ENCODE data around the gene FATE1. TPM values are rescaled to one million over a fixed set of nuclear protein-coding genes. Genes with fewer than 3 reads are reported as not detected.

Gene FATE1
- total RNA-seq, 1 donor from 2014 or later: not detected

DNA sequence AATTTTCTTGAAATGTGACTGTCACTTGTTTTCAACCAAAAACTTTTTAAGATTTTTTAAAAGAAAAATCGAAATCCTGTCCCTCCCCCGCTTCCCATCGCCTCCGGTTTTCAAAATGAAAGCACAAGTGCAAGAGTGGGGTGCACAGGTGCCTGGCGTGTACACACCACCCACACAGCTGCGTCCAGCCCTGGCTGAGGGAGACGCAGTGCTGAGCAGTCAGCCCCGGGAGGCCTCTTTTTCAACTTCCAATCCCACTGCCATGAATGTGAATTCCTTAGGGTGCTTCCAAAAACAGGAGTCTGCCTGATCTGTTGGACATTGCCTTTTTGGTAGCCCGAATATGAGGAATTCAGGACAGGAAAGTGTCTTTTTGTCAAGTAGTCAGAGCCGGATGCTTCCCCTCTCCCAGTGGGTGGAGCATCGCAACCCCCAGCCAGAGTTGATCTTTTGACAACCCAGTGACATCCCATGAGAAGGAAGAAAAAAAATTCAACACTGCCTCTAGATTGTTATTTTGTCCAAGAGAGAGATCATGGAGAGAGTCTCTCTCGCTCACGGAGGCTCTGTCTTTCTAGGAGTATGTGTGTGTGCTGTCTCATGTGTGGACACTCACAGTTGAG, 11.7 kb upstream of the FATE1 start:
- DNase-seq (ENCODE audit: low read depth): no peak
- TF ChIP-seq, protein P1, sequence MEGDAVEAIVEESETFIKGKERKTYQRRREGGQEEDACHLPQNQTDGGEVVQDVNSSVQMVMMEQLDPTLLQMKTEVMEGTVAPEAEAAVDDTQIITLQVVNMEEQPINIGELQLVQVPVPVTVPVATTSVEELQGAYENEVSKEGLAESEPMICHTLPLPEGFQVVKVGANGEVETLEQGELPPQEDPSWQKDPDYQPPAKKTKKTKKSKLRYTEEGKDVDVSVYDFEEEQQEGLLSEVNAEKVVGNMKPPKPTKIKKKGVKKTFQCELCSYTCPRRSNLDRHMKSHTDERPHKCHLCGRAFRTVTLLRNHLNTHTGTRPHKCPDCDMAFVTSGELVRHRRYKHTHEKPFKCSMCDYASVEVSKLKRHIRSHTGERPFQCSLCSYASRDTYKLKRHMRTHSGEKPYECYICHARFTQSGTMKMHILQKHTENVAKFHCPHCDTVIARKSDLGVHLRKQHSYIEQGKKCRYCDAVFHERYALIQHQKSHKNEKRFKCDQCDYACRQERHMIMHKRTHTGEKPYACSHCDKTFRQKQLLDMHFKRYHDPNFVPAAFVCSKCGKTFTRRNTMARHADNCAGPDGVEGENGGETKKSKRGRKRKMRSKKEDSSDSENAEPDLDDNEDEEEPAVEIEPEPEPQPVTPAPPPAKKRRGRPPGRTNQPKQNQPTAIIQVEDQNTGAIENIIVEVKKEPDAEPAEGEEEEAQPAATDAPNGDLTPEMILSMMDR (IDR thresholded peaks at IDR 0.05; ENCODE audit: insufficient read depth, low read length, poor library complexity, severe bottlenecking): no peak
- H3K4me3 ChIP-seq (ENCODE audit: low read depth, low read length): no peak overlapping the region
- no peaks in the 10 kb centered on the region for H3K36me3 ChIP-seq (ENCODE audit: control insufficient read depth, insufficient read depth, low read length)
- no peaks in the 10 kb centered on the region for H3K27me3 ChIP-seq (ENCODE audit: control insufficient read depth, insufficient read depth, low read length)

DNA sequence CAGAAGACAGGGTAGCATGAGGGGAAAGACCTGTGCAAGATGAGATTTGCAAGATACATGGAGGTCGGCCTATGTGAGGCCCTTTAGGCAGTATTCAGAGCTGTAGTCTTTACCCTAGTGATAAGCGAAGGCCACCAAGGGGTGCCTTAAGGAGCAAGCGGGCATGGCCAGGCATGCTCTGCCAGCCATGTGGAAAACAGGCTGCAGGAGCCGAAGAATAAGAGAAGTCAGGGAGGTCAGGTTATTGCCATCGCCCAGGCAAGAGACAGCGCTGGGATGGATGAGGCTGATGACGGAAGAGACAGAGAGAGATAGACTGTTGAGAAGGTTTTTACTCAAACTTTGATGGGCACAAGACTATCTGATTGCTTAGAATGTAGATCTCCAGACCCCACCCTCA, 7.0 kb upstream of the FATE1 start:
- no peaks in the 10 kb centered on the region for H3K27me3 ChIP-seq (ENCODE audit: control insufficient read depth, insufficient read depth, low read length)
- no peaks in the 10 kb centered on the region for H3K36me3 ChIP-seq (ENCODE audit: control insufficient read depth, insufficient read depth, low read length)
- no peak for DNase-seq (ENCODE audit: low read depth)
- TF ChIP-seq, protein P1 (IDR thresholded peaks at IDR 0.05; ENCODE audit: insufficient read depth, low read length, poor library complexity, severe bottlenecking): no peak
- H3K4me3 ChIP-seq (ENCODE audit: low read depth, low read length): no peak overlapping the region

- no peak overlapping the region for H3K4me3 ChIP-seq (ENCODE audit: low read depth, low read length)
- no peaks in the 10 kb centered on the region for H3K36me3 ChIP-seq (ENCODE audit: control insufficient read depth, insufficient read depth, low read length)
- no peak for DNase-seq (ENCODE audit: low read depth)
- TF ChIP-seq, protein P1 (IDR thresholded peaks at IDR 0.05; ENCODE audit: insufficient read depth, low read length, poor library complexity, severe bottlenecking): no peak
- H3K27me3 ChIP-seq (ENCODE audit: control insufficient read depth, insufficient read depth, low read length): no peaks in the 10 kb centered on the region
Measured at GRCh38 chrX:151710457-151710856, 5.4 kb upstream of the FATE1 start.

DNA sequence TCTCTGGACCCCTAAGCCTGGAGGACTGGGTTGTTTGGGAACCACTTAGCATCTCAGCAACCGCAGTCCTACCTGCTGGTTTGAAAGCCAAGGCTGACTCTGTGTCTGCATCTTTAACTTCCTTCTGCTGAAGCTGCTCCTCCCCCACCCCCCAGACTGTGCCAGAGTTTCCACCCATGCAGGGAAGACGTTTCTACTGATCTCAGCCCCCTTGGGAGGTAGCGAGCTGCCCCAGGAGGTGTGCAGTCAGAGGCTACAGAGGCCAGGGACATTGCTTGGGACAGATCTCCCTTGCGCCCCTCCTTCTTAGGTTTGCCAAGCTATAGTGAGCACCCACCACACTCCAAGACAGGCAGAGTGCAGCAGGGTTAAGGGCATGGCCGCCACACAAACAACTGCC, 4.7 kb upstream of the FATE1 start:
- no peak overlapping the region for H3K4me3 ChIP-seq (ENCODE audit: low read depth, low read length)
- no peak for DNase-seq (ENCODE audit: low read depth)
- no peaks in the 10 kb centered on the region for H3K36me3 ChIP-seq (ENCODE audit: control insufficient read depth, insufficient read depth, low read length)
- TF ChIP-seq, protein P1 (IDR thresholded peaks at IDR 0.05; ENCODE audit: insufficient read depth, low read length, poor library complexity, severe bottlenecking): no peak
- no peaks in the 10 kb centered on the region for H3K27me3 ChIP-seq (ENCODE audit: control insufficient read depth, insufficient read depth, low read length)

- TF ChIP-seq, protein P1 (IDR thresholded peaks at IDR 0.05; ENCODE audit: insufficient read depth, low read length, poor library complexity, severe bottlenecking): no peak
- no peaks in the 10 kb centered on the region for H3K36me3 ChIP-seq (ENCODE audit: control insufficient read depth, insufficient read depth, low read length)
- no peak overlapping the region for H3K4me3 ChIP-seq (ENCODE audit: low read depth, low read length)
Measured at GRCh38 chrX:151711787-151712186, 4.0 kb upstream of the FATE1 start.

DNA sequence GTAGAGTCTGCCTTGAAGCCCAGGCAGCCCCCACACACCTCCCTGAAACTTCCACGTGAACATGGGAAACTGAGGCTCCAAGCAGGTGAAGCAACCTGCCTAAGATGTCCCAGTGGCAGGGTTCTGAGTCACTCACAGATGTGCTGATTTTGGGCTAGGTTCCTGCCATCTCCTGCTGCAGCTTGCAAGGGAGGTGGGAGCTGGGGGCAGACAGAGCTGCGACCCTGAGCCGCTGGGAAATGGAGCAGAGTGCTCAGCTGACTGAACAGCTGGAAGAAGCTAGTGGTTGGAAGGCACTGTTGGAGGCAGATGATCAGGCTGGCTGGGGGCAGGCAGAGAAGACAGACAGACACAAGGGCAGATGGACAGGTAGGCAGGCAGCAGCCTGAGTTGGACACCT, 3.6 kb upstream of the FATE1 start:
- no peak overlapping the region for H3K4me3 ChIP-seq (ENCODE audit: low read depth, low read length)
- no peak for DNase-seq (ENCODE audit: low read depth)
- H3K36me3 ChIP-seq (ENCODE audit: control insufficient read depth, insufficient read depth, low read length): no peaks in the 10 kb centered on the region
- no peaks in the 10 kb centered on the region for H3K27me3 ChIP-seq (ENCODE audit: control insufficient read depth, insufficient read depth, low read length)
- TF ChIP-seq, protein P1 (IDR thresholded peaks at IDR 0.05; ENCODE audit: insufficient read depth, low read length, poor library complexity, severe bottlenecking): no peak

More at GRCh38 chrX:151711787-151712186, 4.0 kb upstream of the FATE1 start:
- DNase-seq (ENCODE audit: low read depth): no peak
- no peaks in the 10 kb centered on the region for H3K27me3 ChIP-seq (ENCODE audit: control insufficient read depth, insufficient read depth, low read length)

Data from kidney epithelial cell (primary cell).